HG02798 (cell line): Measurements from ENCODE around the gene USP7.

Experiments used
- ATAC-seq: cut with Tn5 transposase; IDR thresholded peaks from one replicate; pipeline ENCODE4 v1.9.1; 2021; ENCODE audit warnings: mild to moderate bottlenecking; ENCODE audit not compliant: unreplicated experiment, poor library complexity

Gene USP7

GRCh38 chr16:8955828-8956227, 7.9 kb downstream of the USP7 start:
- ATAC-seq = no peak

- no peak for ATAC-seq
These were observed 10.6 kb downstream of the USP7 start for GRCh38 chr16:8953064-8953463.

GRCh38 chr16:8952281-8952751, 11.4 kb downstream of the USP7 start:
- no peak for ATAC-seq

GRCh38 chr16:8951447-8952280, 12.0 kb downstream of the USP7 start:
- ATAC-seq = peak; percentile 57

- no peak for ATAC-seq
These were observed 13.1 kb downstream of the USP7 start for GRCh38 chr16:8950580-8951077.

- no peak for ATAC-seq
These were observed 13.9 kb downstream of the USP7 start for GRCh38 chr16:8949536-8950418.

- ATAC-seq = no peak
These were observed 14.9 kb downstream of the USP7 start for GRCh38 chr16:8948831-8949230.

GRCh38 chr16:8948069-8948593, 15.6 kb downstream of the USP7 start:
- no peak for ATAC-seq

GRCh38 chr16:8946544-8946943, 17.2 kb downstream of the USP7 start:
- ATAC-seq = no peak

GRCh38 chr16:8945626-8946296, 17.9 kb downstream of the USP7 start:
- ATAC-seq = no peak

GRCh38 chr16:8943966-8944759, 19.5 kb downstream of the USP7 start:
- peak; percentile 78 for ATAC-seq

GRCh38 chr16:8943001-8943763, 20.5 kb downstream of the USP7 start:
- no peak for ATAC-seq

- ATAC-seq = no peak
These were observed 21.9 kb downstream of the USP7 start for GRCh38 chr16:8941718-8942344.

GRCh38 chr16:8937803-8938202, 25.9 kb downstream of the USP7 start:
- no peak for ATAC-seq

- ATAC-seq = peak; percentile 86
These were observed 27.3 kb downstream of the USP7 start for GRCh38 chr16:8936421-8936820.

GRCh38 chr16:8935989-8936388, 27.7 kb downstream of the USP7 start:
- ATAC-seq = peak; percentile 39

GRCh38 chr16:8934601-8935000, 29.1 kb downstream of the USP7 start:
- no peak for ATAC-seq

GRCh38 chr16:8931859-8932258, 31.8 kb downstream of the USP7 start:
- ATAC-seq = no peak
